Psoas muscle (tissue), 8 donors: ENCODE results near the gene ANP32A. TPM values are rescaled to one million over a fixed set of nuclear protein-coding genes. Genes with fewer than 3 reads are reported as not detected.

Source experiments
- ATAC-seq, 4 donors: fragments of 200-7000 bp; cut with Tn5 transposase; one replicate each; pipeline ENCODE4 v1.9.1; 2020; ENCODE audit warnings: moderate library complexity in 3 of 4, mild to moderate bottlenecking in 2 of 4
- DNase-seq, 2 donors: peaks; one replicate each; pipeline ENCODE4 v3.0.0-alpha.2; 2020
- H3K27ac ChIP-seq: fragments of 200-600 bp; one replicate; pipeline ENCODE4 v1.8.0; 2022
- H3K27me3 ChIP-seq, 3 donors: fragments of 200-600 bp in 1 of 3; one replicate each; pipeline versions ENCODE4 v1.6.1 to v1.8.0; 2013 to 2022; ENCODE audit warnings: low read length in 2 of 3, mild to moderate bottlenecking in 2 of 3, moderate library complexity in 1 of 3; ENCODE audit not compliant: insufficient read depth in 3 of 3
- H3K36me3 ChIP-seq, 2 donors: fragments of 200-600 bp in 1 of 2; one replicate each; pipeline versions ENCODE4 v1.6.1 to v1.8.0; 2013 to 2022; ENCODE audit warnings: low read depth in 1 of 2, mild to moderate bottlenecking in 1 of 2, moderate library complexity in 1 of 2; ENCODE audit not compliant: insufficient read depth in 1 of 2
- H3K4me1 ChIP-seq: fragments of 200-600 bp; one replicate; pipeline ENCODE4 v1.8.0; 2022
- H3K4me3 ChIP-seq: fragments of 200-600 bp; one replicate; pipeline ENCODE4 v1.8.0; 2022; ENCODE audit warnings: mild to moderate bottlenecking
- H3K9me3 ChIP-seq: fragments of 200-600 bp; one replicate; pipeline ENCODE4 v1.8.0; 2022
- WGBS, 3 donors: extraction: QIAGEN DNeasy Blood & Tissue Kit; methylation state at CpG; one replicate each; pipeline versions ENCODE4 v1.1.6 to v1.1.7; 2013; 5-methylcytosine and 5-hydroxymethylcytosine counted together
- intact Hi-C, 2 donors: fragments of 100-400 bp; cut with DNase I; formaldehyde crosslinking; loops; one replicate each; pipeline versions ENCODE4 v1.11.0 to v1.14.2; 2022
- polyA plus RNA-seq, 3 donors: library from polyadenylated mRNA; stranded (reverse); fragments of 200-250 nt; gene quantifications; one replicate each; pipeline ENCODE4 v1.2.3, GENCODE V29; 2013
- total RNA-seq, 4 donors: library from RNA; stranded (reverse); fragmentation: NEBNext Ultra II Directional in 2 of 4; extraction: Animal tissue kit (Norgen Biotek cat#: 25700) in 2 of 4; gene quantifications; one replicate each; pipeline versions ENCODE4 v1.2.1 to v1.2.4, GENCODE V29; 2021 to 2023
- TF ChIP-seq, protein P1 (sequence below): fragments of 200-600 bp; IDR thresholded peaks from one replicate; pipeline ENCODE4 v1.8.0; 2022; ENCODE audit warnings: antibody characterized with exemption
- donor health status: healthy with polysubstance abuse.
- donor health status: DM: no; HTN: no; CAD: no; lungs with moderate emphysema.
- donor health status: Bipolar disorder and iron deficiency.
- donor health status: healthy.
- donor health status: DM: yes; HTN: yes; CAD: no.
- donor health status: DM: no; HTN: no; CAD: no.
- donor health status: DM: no; HTN: no; CAD: no.
- donor health status: DM: yes; HTN: yes; CAD: no.

ANP32A gene
- total and polyA plus RNA-seq, 7 donors: 56.7 to 98.2 (median 83.7) TPM

DNA sequence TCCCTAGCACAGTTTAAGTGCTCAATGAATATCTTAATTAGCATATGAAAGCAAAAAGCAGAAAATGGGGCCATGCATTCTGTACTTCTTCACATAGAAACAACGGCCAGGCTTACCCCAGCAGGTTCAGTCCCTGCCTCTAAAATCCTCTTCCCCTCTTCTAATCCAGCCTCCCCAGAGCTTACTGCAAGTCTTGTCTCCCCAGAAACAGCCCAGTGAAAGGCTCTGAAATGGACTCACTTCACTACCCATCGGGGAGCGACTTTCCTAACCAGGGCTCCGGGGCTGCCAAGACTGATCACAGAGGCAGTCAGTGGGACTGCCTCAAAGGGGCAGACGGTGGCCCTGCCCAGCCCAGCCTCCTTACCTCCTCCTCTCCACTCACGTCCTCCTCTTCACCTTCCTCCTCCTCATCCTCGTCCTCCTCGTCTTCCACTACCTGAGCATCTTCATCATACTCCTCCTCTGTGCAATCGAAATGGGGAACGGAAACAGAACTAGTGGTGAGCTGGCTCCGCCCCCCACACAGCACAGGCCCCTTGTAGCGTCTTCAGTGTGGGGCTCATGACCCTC, 38.0 kb downstream of the ANP32A start:
- peaks cover 4% of the 10 kb centered on the region for H3K4me1 ChIP-seq
- intact Hi-C loops: loop anchor here (2.0 to 5.0 kb wide), 3 partner anchors 92 to 225 kb away; no protein-coding TSS in a partner anchor
- WGBS, 3 donors: 82 to 89% (median 84%) methylated on average over 12 of the region's 12 CpGs
- ATAC-seq (no peak), DNase-seq (no peak)
- H3K36me3 ChIP-seq: peaks cover 0 to 93% of the 10 kb centered on the region in 2 donors
- no peaks in the 10 kb centered on the region for H3K9me3 ChIP-seq
- TF ChIP-seq, protein P1, sequence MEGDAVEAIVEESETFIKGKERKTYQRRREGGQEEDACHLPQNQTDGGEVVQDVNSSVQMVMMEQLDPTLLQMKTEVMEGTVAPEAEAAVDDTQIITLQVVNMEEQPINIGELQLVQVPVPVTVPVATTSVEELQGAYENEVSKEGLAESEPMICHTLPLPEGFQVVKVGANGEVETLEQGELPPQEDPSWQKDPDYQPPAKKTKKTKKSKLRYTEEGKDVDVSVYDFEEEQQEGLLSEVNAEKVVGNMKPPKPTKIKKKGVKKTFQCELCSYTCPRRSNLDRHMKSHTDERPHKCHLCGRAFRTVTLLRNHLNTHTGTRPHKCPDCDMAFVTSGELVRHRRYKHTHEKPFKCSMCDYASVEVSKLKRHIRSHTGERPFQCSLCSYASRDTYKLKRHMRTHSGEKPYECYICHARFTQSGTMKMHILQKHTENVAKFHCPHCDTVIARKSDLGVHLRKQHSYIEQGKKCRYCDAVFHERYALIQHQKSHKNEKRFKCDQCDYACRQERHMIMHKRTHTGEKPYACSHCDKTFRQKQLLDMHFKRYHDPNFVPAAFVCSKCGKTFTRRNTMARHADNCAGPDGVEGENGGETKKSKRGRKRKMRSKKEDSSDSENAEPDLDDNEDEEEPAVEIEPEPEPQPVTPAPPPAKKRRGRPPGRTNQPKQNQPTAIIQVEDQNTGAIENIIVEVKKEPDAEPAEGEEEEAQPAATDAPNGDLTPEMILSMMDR: no peak
- no peaks in the 10 kb centered on the region for H3K27me3 ChIP-seq
- no peak overlapping the region for H3K4me3 ChIP-seq
- peak overlapping the region; percentile 41 for H3K27ac ChIP-seq

DNA sequence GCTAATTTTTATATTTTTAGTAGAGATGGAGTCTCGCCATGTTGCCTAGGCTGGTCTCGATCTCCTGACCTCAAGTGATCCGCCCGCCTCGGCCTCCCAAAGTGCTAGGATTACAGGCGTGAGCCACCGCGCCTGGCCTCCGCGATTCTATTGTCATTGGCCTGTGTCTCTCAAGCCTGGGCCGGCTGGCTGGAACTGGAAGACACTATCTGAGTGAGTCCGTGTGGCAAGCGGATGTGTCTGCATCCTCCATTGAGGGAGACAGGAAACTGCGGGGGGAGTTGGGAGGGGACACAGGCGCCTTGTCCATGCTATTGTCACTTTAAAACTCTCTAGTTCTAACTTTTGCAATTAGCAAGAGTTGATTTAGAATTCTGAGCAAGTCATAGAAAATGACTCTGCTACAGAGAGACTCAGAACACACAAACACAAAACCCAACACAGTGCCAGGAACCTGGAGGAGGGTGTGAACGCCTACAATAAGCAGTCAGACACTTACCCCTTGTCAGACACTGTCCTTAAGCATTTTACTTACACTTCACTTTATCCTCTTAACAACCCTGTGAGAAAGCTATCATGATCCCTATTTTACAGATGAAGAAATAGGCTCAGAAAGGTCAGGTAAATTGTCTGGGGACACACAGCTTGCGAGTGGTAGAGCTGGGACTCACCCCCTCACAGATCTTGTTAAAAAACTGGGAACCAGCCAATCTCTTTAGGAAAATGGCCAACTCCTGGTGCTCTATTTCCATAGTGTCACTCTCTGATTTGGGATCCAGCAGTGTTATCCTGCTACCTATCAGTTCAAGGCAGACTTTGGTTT, 38.7 kb downstream of the ANP32A start:
- no peaks in the 10 kb centered on the region for H3K27me3 ChIP-seq
- peak; percentile 52 to 72 for DNase-seq
- H3K4me1 ChIP-seq: peaks cover 4% of the 10 kb centered on the region
- H3K36me3 ChIP-seq: peaks cover 0 to 91% of the 10 kb centered on the region in 2 donors
- no peaks in the 10 kb centered on the region for H3K9me3 ChIP-seq
- TF ChIP-seq, protein P1: no peak
- intact Hi-C loops: loop anchor here (2.0 to 5.0 kb wide), 3 partner anchors 93 to 225 kb away; no protein-coding TSS in a partner anchor
- H3K27ac ChIP-seq: peak overlapping the region; percentile 41
- no peak overlapping the region for H3K4me3 ChIP-seq
- ATAC-seq: peak in 3 of 4 donors; percentile 46 to 57 (median 52)
- 67 to 80% (median 68%) methylated on average over 17 of the region's 17 CpGs for WGBS, 3 donors

DNA sequence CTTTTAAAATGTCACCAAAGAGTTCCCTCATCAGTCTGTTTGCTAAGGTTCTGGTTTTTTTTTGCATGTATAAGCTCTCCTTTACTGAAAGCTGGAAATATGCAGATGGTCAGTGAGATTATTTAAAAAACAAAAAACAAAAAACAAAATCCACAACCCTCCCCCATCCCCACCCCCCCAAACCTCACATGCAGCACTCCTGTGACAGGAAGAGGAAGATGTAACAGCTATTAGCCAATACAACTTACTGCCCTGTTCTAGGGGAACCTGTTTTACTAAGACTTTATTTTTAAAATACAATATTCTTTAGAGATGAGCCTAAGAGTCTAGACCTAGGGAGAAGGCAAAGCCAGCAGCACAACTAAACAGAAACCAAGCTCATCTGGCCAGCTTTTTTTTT, 39.5 kb downstream of the ANP32A start:
- peaks cover 8% of the 10 kb centered on the region for H3K4me1 ChIP-seq
- intact Hi-C loops: loop anchor here (5.0 kb wide), 2 partner anchors 96 to 224 kb away; no protein-coding TSS in a partner anchor
- ATAC-seq: no peak
- no peak overlapping the region for H3K4me3 ChIP-seq
- no peak overlapping the region for H3K27ac ChIP-seq
- H3K9me3 ChIP-seq: no peaks in the 10 kb centered on the region
- H3K36me3 ChIP-seq: peaks cover 0 to 84% of the 10 kb centered on the region in 2 donors
- TF ChIP-seq, protein P1: no peak
- no peak for DNase-seq
- no peaks in the 10 kb centered on the region for H3K27me3 ChIP-seq

DNA sequence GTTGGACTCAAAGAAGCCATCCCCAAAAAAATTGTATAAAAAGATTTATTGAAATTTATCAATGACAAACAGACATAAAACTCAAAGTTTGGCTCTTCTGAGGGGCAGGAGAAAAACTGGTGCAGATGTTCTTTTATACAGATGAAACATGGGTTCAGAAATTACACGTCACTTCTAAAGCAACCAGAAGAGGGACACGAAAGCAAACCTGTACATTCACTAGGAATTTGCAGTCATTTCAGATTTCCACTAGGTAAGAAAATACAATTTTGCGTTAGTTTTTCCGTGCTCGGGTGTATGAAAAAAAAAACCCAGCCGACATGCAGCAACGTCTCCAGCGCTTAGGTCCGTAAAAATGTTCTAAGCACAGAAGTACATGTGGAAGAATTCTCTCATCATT, 41.8 kb downstream of the ANP32A start:
- Histone ChIP-seq H3K4me3 (no peak overlapping the region), H3K9me3 (no peaks in the 10 kb centered on the region), H3K4me1 (peaks cover 10% of the 10 kb centered on the region), H3K27me3 (no peaks in the 10 kb centered on the region), H3K27ac (no peak overlapping the region), H3K36me3 (peaks cover 0 to 61% of the 10 kb centered on the region in 2 donors)
- 86 to 91% (median 90%) methylated on average over 9 of the region's 9 CpGs for WGBS, 3 donors
- ATAC-seq (no peak), DNase-seq (no peak)
- TF ChIP-seq, protein P1: no peak
- intact Hi-C loops: no loop called here
